ENCODE results near the gene PFDN2. TPM values are rescaled to one million over a fixed set of nuclear protein-coding genes. Genes with fewer than 3 reads are reported as not detected.

Gene PFDN2
- total and polyA plus RNA-seq, 10 of the 15 experiments (the other 5 are each of a cell fraction or from before 2014, with no cell fraction given) = 30.0 to 141 (median 80.5) TPM

DNA sequence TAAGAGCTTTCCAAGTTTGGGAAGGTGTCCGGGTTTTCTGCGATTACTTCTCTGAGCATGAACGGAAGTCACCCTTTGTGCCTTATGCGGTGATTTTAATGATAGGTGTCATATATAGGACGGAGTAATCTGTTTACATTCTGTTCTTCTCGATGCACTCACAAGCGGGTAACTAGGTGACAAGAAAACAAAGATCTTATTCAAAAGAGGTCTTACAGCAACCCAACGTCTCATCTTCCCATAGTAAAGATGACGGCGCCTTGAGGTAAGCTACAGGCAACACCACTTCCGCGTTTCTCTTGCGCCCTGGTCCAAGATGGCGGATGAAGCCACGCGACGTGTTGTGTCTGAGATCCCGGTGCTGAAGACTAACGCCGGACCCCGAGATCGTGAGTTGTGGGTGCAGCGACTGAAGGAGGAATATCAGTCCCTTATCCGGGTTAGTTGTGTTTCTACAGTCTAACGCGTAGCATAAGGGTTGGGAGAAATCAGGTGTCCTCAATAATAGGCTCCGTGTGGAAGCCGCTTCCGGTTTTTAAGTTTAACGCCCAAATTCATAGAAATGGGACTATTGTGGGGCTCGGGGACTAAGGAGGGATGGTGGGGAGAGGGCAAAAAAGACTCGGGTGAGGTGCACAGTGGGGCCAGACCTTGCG lies 36.0 kb upstream of the PFDN2 start, which contains the start of gene UFC1 (continued):
- TF ChIP-seq, protein P1, sequence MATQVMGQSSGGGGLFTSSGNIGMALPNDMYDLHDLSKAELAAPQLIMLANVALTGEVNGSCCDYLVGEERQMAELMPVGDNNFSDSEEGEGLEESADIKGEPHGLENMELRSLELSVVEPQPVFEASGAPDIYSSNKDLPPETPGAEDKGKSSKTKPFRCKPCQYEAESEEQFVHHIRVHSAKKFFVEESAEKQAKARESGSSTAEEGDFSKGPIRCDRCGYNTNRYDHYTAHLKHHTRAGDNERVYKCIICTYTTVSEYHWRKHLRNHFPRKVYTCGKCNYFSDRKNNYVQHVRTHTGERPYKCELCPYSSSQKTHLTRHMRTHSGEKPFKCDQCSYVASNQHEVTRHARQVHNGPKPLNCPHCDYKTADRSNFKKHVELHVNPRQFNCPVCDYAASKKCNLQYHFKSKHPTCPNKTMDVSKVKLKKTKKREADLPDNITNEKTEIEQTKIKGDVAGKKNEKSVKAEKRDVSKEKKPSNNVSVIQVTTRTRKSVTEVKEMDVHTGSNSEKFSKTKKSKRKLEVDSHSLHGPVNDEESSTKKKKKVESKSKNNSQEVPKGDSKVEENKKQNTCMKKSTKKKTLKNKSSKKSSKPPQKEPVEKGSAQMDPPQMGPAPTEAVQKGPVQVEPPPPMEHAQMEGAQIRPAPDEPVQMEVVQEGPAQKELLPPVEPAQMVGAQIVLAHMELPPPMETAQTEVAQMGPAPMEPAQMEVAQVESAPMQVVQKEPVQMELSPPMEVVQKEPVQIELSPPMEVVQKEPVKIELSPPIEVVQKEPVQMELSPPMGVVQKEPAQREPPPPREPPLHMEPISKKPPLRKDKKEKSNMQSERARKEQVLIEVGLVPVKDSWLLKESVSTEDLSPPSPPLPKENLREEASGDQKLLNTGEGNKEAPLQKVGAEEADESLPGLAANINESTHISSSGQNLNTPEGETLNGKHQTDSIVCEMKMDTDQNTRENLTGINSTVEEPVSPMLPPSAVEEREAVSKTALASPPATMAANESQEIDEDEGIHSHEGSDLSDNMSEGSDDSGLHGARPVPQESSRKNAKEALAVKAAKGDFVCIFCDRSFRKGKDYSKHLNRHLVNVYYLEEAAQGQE (IDR thresholded peaks at IDR 0.05; ENCODE audit: low read depth, low read length) = 0 out of 2 replicates have a peak, but pooled peaks have one; percentile 5
- TF ChIP-seq CHD2 (IDR thresholded peaks at IDR 0.05; ENCODE audit: borderline replicate concordance, low read depth, low read length) (peak; percentile 90), EP300 (IDR thresholded peaks at IDR 0.05; ENCODE audit: borderline replicate concordance in 1 of 2, control insufficient read depth in 1 of 2, low read depth in 2 of 2, low read length in 2 of 2) (no peak), NRF1 (conservative IDR thresholded peaks at IDR 0.05; ENCODE audit: low read depth, low read length) (no peak), PML (IDR thresholded peaks at IDR 0.05; ENCODE audit: low read length) (peak; percentile 95), HDGF (IDR thresholded peaks at IDR 0.05) (no peak), NFIC (IDR thresholded peaks at IDR 0.05; ENCODE audit: low read depth, low read length) (peak; percentile 48; the same call in 1 of the 2 replicates), SRF (IDR thresholded peaks at IDR 0.05; ENCODE audit: low read depth in 2 of 2, low read length in 2 of 2) (peak in 1 of 2 experiments; percentile 41; a peak in 1 of 4 replicates), GABPA (IDR thresholded peaks at IDR 0.05; ENCODE audit: low read depth) (peak; percentile 98), POLR2AphosphoS5 (IDR thresholded peaks at IDR 0.05; ENCODE audit: low read length) (peak; percentile 98), IKZF2 (IDR thresholded peaks at IDR 0.05) (0 out of 4 replicates have a peak, but pooled peaks of 1 of the 2 experiments have one; percentile 10)
- TF ChIP-seq, protein P2, sequence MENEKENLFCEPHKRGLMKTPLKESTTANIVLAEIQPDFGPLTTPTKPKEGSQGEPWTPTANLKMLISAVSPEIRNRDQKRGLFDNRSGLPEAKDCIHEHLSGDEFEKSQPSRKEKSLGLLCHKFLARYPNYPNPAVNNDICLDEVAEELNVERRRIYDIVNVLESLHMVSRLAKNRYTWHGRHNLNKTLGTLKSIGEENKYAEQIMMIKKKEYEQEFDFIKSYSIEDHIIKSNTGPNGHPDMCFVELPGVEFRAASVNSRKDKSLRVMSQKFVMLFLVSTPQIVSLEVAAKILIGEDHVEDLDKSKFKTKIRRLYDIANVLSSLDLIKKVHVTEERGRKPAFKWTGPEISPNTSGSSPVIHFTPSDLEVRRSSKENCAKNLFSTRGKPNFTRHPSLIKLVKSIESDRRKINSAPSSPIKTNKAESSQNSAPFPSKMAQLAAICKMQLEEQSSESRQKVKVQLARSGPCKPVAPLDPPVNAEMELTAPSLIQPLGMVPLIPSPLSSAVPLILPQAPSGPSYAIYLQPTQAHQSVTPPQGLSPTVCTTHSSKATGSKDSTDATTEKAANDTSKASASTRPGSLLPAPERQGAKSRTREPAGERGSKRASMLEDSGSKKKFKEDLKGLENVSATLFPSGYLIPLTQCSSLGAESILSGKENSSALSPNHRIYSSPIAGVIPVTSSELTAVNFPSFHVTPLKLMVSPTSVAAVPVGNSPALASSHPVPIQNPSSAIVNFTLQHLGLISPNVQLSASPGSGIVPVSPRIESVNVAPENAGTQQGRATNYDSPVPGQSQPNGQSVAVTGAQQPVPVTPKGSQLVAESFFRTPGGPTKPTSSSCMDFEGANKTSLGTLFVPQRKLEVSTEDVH (IDR thresholded peaks at IDR 0.05; ENCODE audit: low read depth, partially characterized antibody) = peak; percentile 92
- TF ChIP-seq, protein P3, sequence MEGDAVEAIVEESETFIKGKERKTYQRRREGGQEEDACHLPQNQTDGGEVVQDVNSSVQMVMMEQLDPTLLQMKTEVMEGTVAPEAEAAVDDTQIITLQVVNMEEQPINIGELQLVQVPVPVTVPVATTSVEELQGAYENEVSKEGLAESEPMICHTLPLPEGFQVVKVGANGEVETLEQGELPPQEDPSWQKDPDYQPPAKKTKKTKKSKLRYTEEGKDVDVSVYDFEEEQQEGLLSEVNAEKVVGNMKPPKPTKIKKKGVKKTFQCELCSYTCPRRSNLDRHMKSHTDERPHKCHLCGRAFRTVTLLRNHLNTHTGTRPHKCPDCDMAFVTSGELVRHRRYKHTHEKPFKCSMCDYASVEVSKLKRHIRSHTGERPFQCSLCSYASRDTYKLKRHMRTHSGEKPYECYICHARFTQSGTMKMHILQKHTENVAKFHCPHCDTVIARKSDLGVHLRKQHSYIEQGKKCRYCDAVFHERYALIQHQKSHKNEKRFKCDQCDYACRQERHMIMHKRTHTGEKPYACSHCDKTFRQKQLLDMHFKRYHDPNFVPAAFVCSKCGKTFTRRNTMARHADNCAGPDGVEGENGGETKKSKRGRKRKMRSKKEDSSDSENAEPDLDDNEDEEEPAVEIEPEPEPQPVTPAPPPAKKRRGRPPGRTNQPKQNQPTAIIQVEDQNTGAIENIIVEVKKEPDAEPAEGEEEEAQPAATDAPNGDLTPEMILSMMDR (IDR thresholded peaks at IDR 0.05 in 2 of 3, conservative IDR thresholded peaks at IDR 0.05 in 1 of 3; ENCODE audit: control insufficient read depth in 2 of 3, extremely low read depth in 1 of 3, insufficient read depth in 1 of 3, low read depth in 3 of 3, low read length in 3 of 3) = no peak
- TF ChIP-seq, protein P4, sequence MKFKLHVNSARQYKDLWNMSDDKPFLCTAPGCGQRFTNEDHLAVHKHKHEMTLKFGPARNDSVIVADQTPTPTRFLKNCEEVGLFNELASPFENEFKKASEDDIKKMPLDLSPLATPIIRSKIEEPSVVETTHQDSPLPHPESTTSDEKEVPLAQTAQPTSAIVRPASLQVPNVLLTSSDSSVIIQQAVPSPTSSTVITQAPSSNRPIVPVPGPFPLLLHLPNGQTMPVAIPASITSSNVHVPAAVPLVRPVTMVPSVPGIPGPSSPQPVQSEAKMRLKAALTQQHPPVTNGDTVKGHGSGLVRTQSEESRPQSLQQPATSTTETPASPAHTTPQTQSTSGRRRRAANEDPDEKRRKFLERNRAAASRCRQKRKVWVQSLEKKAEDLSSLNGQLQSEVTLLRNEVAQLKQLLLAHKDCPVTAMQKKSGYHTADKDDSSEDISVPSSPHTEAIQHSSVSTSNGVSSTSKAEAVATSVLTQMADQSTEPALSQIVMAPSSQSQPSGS (IDR thresholded peaks at IDR 0.05; ENCODE audit: low read length) = 0 out of 2 replicates have a peak, but pooled peaks have one; percentile 12
